GM18951 (cell line): ENCODE results near the gene NSG1.

Experiments
- POLR2A ChIP-seq: IDR thresholded peaks from 4 replicates; pipeline ENCODE4 v1.6.1; 2011; ENCODE audit warnings: mild to moderate bottlenecking; ENCODE audit not compliant: insufficient read length, insufficient read depth; ENCODE audit errors: extremely low read depth
- in situ Hi-C: fragments of 300-500 bp; cut with MboI; formaldehyde crosslinking; loops from one replicate; pipeline ENCODE4 v1.12.0; 2022; ENCODE audit warnings: low sequenced_read_pairs, mixed read lengths, inconsistent platforms; ENCODE audit not compliant: unreplicated experiment

Gene NSG1

DNA sequence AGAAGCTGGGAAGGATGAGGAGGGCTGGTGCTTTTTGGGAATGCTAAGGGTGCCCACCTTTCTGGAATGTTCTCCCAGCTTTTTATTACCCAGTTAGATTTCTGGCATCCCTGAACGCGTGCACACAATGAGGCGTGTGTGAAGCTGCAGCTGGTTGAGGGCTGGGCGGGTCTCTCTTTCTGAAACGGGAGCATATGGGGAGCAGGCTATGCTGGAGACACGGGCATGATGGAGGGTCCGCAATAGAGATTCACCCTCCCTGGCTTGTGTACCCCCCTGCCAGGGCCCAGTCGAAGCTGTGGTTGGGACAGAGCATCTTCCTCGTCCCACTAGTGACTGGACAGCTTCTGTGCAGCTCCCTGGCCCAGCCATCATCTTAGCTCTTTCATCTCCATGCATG, 8.5 kb downstream of the NSG1 start:
- in situ Hi-C loops, result no loop called here
- TF ChIP-seq POLR2A, result no peak

DNA sequence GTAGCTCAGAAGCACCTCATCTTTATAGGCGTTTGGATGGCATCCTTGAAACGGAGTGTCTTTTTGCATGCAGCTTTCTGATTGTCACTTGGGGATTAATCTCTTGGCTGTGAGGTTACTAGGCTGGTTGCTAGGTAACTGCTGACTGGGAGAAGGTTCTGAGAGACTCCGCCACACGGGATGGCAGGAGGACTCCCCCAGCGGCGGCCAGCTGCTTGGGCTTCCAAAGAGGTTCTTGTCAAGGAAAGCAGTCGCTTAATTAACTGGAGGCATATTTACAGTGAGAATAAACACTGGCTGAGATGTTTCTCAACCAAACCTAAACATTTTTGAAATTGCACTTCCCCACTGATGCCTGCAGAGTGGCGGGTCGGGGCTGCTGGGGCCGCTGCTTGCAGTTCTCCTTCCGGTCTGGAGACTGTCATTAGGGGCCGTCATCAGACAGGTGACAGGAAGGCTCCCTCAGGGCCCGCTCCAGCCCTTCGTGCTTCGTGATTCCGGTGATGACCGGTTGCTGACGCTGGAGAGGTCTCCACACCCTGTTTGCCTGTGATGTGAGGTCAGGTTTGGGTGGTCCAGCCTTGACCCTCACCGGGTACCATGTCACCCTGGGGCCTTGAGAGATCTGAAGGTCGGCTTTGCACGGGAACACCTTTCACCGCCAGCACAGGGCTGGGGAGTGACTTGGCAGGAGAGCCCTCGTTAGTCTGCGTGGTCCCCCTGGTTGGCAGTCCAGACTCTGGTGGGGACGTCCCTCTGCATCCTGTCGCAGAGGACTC, 9.1 kb downstream of the NSG1 start:
- in situ Hi-C loops, result no loop called here
- TF ChIP-seq POLR2A, result no peak

DNA sequence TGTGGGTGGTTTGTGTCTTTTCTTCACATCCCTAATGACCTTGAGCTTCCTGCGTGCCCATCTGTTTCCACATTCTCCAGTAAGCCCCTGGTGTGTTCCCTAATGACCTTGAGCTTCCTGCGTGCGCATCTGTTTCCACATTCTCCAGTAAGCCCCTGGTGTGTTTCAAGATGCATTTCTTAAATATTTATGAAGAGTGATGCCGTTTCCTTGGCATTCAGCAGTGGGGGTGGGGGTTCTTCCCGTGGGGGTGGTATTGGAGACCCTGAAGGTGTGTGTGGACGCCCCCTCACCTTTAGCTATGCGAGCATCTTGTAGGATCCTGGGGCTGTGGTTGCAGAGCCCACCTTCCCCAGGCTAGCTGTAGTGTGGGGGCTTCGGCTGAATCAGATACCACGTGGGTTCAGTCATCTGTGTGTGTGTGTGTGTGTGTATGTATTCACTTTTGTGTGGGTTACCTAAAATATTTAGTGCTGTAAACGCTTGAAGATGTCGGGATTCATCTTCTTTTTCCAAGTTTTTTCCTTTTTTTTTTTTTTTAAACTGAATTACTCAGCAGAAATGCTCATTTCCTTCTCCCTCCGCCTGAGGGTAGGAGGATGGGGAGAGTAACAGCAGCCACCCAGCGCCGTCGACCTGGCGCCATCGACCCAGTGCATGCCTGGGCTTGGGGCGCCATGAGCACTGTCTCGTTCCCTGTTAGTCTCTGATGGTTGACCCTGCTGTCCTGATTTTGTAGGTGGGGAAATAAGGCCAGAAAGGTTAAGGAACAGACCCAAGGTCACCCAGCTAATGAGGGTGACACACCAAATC, 9.9 kb downstream of the NSG1 start:
- in situ Hi-C loops, result no loop called here
- TF ChIP-seq POLR2A, result no peak

DNA sequence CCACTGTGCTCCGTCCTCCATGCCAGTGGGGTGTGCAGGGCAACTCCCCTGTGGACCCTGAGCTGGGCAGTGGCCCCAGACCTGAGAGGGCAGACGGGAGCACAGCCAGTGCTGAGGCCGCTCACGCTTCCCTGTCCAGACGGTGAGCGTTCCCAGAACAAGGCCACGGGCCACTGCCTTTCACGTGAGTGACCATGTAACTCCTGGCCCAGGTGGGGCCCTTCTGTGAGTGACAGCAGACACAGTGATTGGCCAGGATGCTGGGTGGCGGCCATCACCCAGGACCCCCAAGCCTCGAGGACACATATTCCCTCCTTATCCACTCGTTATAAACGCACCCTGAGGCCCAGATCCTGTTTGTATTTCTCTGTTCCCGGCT, 10.5 kb downstream of the NSG1 start:
- in situ Hi-C loops, result no loop called here

DNA sequence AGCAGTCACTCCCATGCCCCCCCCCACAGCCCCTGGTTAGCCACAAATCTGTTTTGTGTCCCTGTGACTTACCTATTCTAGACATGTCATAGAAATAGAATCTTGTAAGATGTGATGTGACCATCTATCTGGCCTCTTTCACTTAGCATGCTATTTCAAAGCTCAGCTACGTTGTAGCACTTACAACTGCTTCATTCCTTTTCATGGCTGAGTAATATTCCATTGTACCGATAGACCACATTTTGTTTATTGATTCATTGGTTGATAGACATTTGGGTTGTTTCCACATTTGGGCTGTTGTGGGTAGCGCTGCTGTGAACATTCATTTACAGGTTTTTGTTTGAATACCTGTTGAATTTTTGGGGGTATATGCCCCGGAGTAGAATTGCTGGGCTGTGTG, 11.5 kb downstream of the NSG1 start:
- in situ Hi-C loops, result no loop called here
- no peak for TF ChIP-seq POLR2A

More for the DNA sequence above, 10.5 kb downstream of the NSG1 start:
- no peak for TF ChIP-seq POLR2A

DNA sequence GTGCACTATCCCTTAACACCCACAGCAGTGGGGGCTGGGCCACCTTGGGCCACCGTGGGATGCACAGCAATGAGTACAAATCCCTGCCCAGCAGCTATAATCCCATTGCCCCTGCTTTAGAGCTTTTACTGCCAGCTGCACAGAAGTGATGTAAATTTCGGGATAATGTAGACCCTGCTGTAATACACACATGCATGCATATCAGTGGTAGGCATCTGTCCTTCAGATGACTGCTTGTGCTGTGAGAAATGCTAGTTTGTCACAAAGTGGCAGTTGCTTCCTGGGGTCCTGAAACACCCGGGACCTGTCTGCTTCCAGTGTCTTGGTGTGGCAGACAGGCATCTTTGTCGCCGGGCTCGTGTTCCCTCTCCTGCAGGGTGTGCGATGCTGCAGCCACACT, 14.1 kb downstream of the NSG1 start:
- no peak for TF ChIP-seq POLR2A
- in situ Hi-C loops, result no loop called here

DNA sequence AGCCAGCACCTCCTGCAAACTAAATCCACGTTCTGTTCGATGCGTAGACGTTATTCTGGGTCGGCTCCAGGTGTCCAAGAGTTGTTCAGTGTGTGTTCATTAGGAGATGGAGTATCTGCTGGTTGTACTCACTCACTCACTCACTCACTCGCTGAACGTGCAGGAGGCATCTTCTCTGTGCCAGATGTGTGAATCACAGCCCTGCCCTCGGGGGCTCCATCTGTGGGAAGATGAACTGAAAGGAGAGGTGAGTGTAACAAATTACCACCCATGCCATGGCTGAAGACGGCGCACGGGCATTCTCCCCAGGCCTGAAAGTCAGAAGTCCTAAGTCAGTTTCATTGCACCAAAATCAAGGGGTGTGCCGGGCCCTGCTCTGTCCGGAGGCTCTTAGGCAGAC, 16.1 kb downstream of the NSG1 start:
- in situ Hi-C loops, result no loop called here
- TF ChIP-seq POLR2A, result no peak

DNA sequence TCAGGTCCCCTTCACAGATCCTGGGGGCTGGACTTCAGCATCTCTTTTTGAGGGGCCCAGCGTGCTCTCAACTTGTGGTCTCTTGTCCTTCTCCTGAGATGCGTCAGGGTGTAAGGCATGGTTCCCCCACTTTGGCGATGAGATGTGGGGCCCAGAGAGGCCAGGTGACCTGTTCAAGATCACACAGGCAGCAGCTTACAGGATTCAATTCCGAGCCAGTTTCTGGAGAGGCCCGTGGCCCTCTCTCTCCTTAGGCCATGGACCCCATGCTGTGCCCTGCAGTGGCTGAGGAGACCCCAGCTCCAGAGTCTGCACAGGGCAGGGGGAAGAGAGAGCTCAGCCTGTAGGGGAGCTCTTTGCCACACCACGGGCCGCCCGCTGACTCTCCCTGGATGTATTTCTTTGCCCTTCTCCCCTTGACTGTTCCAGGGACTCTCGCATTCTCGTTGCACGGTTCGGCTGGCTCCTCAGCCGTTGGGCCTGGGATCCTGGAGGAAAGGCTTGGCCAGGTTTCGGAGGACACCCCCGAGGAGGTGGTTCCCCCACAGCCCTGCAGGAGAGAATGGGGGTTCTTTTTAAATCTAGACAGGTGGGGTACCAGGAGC, 18.6 kb downstream of the NSG1 start:
- TF ChIP-seq POLR2A, result no peak
- in situ Hi-C loops, result no loop called here

DNA sequence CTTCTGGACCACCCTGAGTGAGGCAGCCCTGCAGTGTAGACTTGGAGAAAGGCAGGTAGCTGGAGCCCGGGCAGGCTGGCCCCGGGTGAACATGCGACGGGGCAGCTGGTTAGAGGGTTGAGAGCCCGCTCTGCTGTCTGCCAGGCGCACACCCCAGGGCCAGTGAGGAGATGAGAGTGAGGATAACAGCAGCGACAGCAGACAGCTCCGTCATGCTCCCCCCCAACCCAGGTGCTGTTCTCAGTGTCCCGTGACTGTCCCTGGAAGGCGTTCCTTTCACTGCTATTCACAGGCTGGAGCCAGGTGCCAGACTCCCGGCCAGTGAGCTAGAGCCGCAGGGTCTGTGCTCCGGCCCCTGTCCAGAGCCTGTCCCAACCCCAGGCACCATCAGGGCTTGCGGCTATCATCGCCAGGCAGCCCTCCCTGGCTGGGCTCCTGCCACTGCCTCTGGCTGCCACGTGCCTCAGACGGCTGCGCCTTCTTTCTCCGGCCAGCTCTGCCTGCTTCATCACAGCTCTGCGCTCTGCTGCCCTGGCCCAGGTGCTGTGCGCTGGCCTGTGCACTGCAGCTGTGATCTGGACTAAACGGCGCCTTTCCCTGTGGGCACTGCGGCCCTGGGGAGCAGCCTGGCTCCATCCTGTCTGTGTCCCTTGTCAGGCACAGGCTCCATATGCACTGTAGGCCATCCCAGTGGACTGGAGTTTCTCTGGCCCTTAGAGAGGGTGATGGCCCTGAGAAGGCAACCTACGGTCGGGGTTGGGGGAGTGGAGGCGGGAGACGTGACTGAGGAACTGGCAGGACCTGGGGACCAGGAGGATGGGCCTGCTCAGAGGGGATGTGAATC, 19.8 kb downstream of the NSG1 start:
- TF ChIP-seq POLR2A, result no peak
- in situ Hi-C loops, result no loop called here

DNA sequence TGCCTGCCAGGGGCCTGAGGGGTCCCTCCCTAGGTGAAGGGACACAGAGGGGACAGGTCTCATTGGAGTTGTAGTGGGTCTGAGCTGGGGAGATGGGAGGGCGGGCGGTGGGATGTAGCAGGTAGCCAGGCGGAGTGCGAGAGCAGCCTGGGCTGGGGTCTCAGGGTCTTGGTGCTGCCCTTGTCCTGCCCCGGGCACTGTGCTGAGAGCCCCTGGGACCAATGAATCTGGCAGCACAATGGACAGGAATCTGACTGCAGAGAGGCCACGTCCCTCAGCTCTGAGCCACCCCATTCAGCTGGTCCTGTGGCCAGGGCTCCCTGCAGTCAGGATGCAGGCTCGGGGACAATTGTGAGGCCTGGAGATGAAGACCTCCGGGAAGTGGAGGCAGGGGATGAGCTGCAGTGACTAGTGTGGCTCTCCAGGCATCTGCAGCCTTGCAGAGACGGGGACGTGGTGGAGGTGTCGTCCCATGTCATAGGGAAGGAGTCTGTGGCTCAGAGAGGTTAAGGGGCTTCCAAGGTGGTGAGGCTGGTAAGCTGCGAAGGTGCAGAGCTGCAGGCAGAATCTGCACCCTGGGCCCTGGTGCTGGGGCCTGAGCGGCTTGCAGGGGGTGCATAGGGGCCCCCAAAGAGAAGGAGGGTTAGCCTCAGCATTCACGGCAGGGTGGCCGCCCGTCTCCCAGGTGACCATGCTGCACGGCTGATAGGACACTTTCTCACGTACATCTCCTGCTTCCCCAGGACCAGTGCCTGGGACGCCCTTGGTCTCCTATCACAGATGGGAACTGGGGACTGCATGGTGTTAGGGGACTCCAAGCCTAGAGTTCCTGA, 20.6 kb downstream of the NSG1 start:
- TF ChIP-seq POLR2A, result no peak
- in situ Hi-C loops, result no loop called here

DNA sequence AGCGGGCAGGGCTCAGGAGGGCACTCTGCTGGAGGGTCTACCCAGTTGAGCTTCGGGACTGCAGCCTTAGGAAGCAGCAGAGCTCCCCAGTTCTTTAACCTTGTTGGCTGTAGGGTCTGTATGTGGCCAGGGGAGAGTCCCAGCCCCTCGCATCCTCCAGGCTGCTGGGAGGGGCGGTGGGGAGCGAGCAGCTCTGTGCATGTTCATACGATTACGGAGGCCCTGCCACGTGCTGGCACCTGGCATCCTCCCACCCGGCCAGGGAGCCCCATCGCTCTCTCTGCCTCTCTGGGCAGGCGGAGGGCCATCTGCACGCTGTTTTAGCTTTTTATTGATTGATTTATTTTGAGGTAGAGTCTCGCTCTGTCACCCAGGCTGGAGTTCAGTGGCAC, 21.2 kb downstream of the NSG1 start:
- no peak for TF ChIP-seq POLR2A
- in situ Hi-C loops, result no loop called here

DNA sequence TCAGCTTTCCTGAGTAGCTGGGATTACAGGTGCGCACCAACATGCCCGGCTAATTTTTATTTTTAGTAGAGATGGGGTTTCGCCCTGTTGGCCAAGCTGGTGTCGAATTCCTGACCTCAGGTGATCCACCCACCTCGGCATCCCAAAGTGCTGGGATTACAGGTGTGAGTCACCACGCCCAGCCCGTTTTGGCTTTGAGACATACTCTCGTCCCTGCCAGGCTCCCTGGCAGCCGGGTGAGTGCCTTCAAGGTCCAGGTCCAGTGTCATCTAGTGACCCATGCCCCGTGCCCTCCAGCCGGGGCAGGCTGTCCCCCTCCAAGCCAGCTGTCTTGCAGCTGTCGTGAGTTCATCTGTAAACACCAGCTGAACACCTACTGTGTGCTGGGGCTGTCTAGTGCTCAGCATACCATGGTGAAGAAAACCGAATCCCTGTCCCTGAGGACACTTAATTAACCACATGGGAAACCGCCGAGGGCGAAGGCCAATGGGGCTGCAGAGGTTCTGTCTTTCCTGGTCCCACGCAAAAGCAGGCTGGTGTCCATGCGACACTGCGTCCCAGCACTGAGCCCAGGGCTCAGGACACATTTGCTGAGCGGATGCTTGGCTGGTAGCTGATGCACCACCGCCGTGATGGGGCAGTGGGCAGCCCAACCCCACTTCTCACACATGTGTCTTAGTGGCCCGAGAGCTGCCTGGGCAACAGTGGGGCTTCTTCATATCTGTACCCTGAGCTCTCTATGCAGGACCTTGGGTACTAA, 21.9 kb downstream of the NSG1 start:
- TF ChIP-seq POLR2A, result no peak
- in situ Hi-C loops, result no loop called here
